Transverse colon (tissue), 4 donors: ENCODE data around the gene ARSI. TPM values are rescaled to one million over a fixed set of nuclear protein-coding genes. Genes with fewer than 3 reads are reported as not detected.

Experiments used
- DNase-seq: peaks from one replicate; pipeline ENCODE4 v3.0.0-alpha.2; 2019
- H3K27ac ChIP-seq, 4 donors: fragments of 200-600 bp; sonication (generic); 2 replicates each; pipeline ENCODE4 v1.5.1; 2016 to 2018; ENCODE audit warnings: inconsistent platforms in 4 of 4
- H3K27me3 ChIP-seq: fragments of 200-600 bp; sonication (generic); 2 replicates; pipeline ENCODE4 v1.5.1; 2017; ENCODE audit warnings: inconsistent platforms
- H3K36me3 ChIP-seq, 4 donors: fragments of 200-600 bp; sonication (generic); 2 replicates each; pipeline ENCODE4 v1.5.1; 2017 to 2019; ENCODE audit warnings: inconsistent platforms in 4 of 4
- H3K4me1 ChIP-seq, 4 donors: fragments of 200-600 bp; sonication (generic); 2 replicates each; pipeline ENCODE4 v1.5.1; 2017 to 2020; ENCODE audit warnings: inconsistent platforms in 4 of 4
- H3K4me3 ChIP-seq, 4 donors: fragments of 200-600 bp; sonication (generic); 1 replicate in 1 of 4; 2 replicates in 3 of 4; pipeline versions ENCODE4 v1.5.1 to v1.6.1; 2017 to 2019; ENCODE audit warnings: inconsistent platforms in 4 of 4
- H3K9me3 ChIP-seq, 2 donors: fragments of 200-600 bp; sonication (generic); 2 replicates each; pipeline ENCODE4 v1.5.1; 2017 to 2019; ENCODE audit warnings: inconsistent platforms in 2 of 2
- CTCF ChIP-seq, 5 experiments: fragments of 200-600 bp in 3 of 5; fragments of 450-650 bp in 2 of 5; sonication (generic) in 3 of 5; IDR thresholded peaks; 1 replicate in 2 of 5; 2 replicates in 3 of 5; pipeline ENCODE4 v1.5.1; 2016 to 2017; ENCODE audit warnings: antibody characterized with exemption in 5 of 5, inconsistent platforms in 3 of 5, mild to moderate bottlenecking in 2 of 5, moderate library complexity in 1 of 5
- EP300 ChIP-seq: sonication (generic); formaldehyde crosslinking; IDR thresholded peaks from one replicate; pipeline ENCODE4 v1.6.1; 2017; ENCODE audit warnings: antibody characterized with exemption, low read depth
- POLR2A ChIP-seq: fragments of 450-650 bp; IDR thresholded peaks from one replicate; pipeline ENCODE4 v1.6.1; 2016; ENCODE audit warnings: antibody characterized with exemption, mild to moderate bottlenecking, moderate library complexity
- POLR2AphosphoS5 ChIP-seq, 3 donors: sonication (generic); formaldehyde crosslinking; IDR thresholded peaks; one replicate each; pipeline ENCODE4 v1.6.1; 2016; ENCODE audit warnings: antibody characterized with exemption in 3 of 3
- WGBS, 2 donors: methylation state at CpG; one replicate each; pipeline ENCODE4 v1.1.5; 2018; ENCODE audit warnings: low coverage in 1 of 2; 5-methylcytosine and 5-hydroxymethylcytosine counted together
- in situ Hi-C, 4 donors: fragments of 200-750 bp; cut with MboI; loops; one replicate each; pipeline versions ENCODE4 v1.15.0 to v1.15.1; 2017; ENCODE audit warnings: low sequenced_read_pairs in 3 of 4, low pct_ligation_motif_present in 1 of 4, low pct_unique_long_range_greater_than_20kb in 1 of 4
- intact Hi-C: fragments of 100-400 bp; cut with DNase I; formaldehyde crosslinking; loops from one replicate; pipeline ENCODE4 v1.15.1; 2023; ENCODE audit warnings: low total_unique reads
- total RNA-seq, 4 donors: library from RNA; depleted of rRNA; stranded (reverse); fragments of >200 nt; gene quantifications; one replicate each; pipeline ENCODE4 v1.1.0, GENCODE V29; 2016

ARSI gene
- total RNA-seq, 4 donors from 2014 or later, result 0.48 to 1.6 TPM; not detected in 2

- H3K36me3 ChIP-seq, result no peaks in the 10 kb centered on the region
- no peak for DNase-seq
- TF ChIP-seq CTCF (IDR thresholded peaks at IDR 0.05) (no peak), POLR2AphosphoS5 (IDR thresholded peaks at IDR 0.05) (no peak)
- H3K27ac ChIP-seq, result no peak overlapping the region
- intact Hi-C loops, result no loop called here
- H3K27me3 ChIP-seq, result no peaks in the 10 kb centered on the region
- 52 to 66% methylated on average over 2 of the region's 2 CpGs for WGBS, 2 donors
- H3K9me3 ChIP-seq, result no peaks in the 10 kb centered on the region
- in situ Hi-C loops, result no loop called here
- no peak overlapping the region for H3K4me3 ChIP-seq
- H3K4me1 ChIP-seq, result no peaks in the 10 kb centered on the region
Observed at GRCh38 chr5:150326707-150327106, 24.0 kb upstream of the ARSI start.

DNA sequence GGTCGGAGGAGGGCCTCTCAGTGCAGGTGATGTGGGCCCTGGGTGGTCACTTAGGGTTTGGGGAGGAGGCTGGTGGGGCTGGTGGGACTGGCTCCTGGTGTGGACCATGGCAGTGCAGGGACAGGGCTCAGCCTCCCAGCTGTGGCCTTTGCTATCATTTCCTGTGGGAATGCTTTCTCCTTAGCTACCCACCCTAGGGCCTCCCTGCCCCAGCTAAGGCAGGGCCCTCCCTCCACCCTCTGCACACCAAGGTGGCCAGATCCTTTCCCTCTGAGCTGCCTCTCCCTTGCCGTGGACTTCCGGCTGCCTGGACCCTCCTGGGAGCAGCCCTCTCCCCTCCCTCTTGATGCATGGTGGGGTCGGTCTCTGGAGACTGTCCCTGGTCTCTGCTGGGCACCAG lies 22.7 kb upstream of the ARSI start:
- DNase-seq, result no peak
- no peaks in the 10 kb centered on the region for H3K4me1 ChIP-seq
- TF ChIP-seq EP300 (no peak), POLR2AphosphoS5 (IDR thresholded peaks at IDR 0.05) (no peak), CTCF (IDR thresholded peaks at IDR 0.05) (no peak), POLR2A (no peak)
- H3K9me3 ChIP-seq, result no peaks in the 10 kb centered on the region
- in situ Hi-C loops, result no loop called here
- H3K27ac ChIP-seq, result no peak overlapping the region
- 88% methylated on average over 4 of the region's 4 CpGs; no CpG with 5 or more reads in 1 of the 2 donors for WGBS, 2 donors
- intact Hi-C loops, result no loop called here
- H3K27me3 ChIP-seq, result no peaks in the 10 kb centered on the region
- no peaks in the 10 kb centered on the region for H3K36me3 ChIP-seq
- no peak overlapping the region for H3K4me3 ChIP-seq

GRCh38 chr5:150323819-150324218 lies 21.1 kb upstream of the ARSI start:
- in situ Hi-C loops, result no loop called here
- H3K27me3 ChIP-seq, result no peaks in the 10 kb centered on the region
- DNase-seq, result no peak
- intact Hi-C loops, result no loop called here
- TF ChIP-seq POLR2AphosphoS5 (IDR thresholded peaks at IDR 0.05) (no peak), EP300 (no peak), CTCF (IDR thresholded peaks at IDR 0.05) (no peak), POLR2A (no peak)
- H3K9me3 ChIP-seq, result no peaks in the 10 kb centered on the region
- no peaks in the 10 kb centered on the region for H3K36me3 ChIP-seq
- H3K4me1 ChIP-seq, result no peaks in the 10 kb centered on the region
- 78 to 79% methylated on average over 5 to 8 of the region's 8 CpGs for WGBS, 2 donors
- no peak overlapping the region for H3K4me3 ChIP-seq
- H3K27ac ChIP-seq, result no peak overlapping the region

DNA sequence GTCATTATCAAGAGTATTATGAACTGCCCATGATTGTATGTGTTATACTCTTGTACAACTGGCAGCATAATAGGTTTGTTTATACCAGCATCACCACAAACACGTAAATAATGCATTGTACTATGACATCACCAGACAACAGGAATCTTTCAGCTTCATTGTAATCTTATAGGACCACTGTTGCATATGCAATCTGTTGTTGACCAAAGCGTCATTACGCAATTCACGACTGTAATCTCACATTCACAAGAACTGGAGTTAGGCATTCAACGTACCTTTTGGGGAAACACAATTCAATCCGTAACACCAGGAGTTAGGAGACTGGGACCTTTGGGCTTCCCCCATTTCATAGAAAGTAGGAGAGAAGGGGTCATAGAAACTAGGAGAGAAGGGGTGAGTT lies 20.4 kb upstream of the ARSI start:
- Histone ChIP-seq H3K4me3 (no peak overlapping the region), H3K27ac (no peak overlapping the region), H3K4me1 (no peaks in the 10 kb centered on the region), H3K27me3 (no peaks in the 10 kb centered on the region), H3K36me3 (no peaks in the 10 kb centered on the region), H3K9me3 (no peaks in the 10 kb centered on the region)
- in situ Hi-C loops, result no loop called here
- TF ChIP-seq CTCF (IDR thresholded peaks at IDR 0.05) (no peak), POLR2A (no peak), POLR2AphosphoS5 (IDR thresholded peaks at IDR 0.05) (no peak), EP300 (no peak)
- WGBS, 2 donors, result 82 to 92% methylated on average over 2 to 6 of the region's 6 CpGs
- no peak for DNase-seq
- intact Hi-C loops, result no loop called here
